ENCODE measurements around the gene IARS2. TPM values are rescaled to one million over a fixed set of nuclear protein-coding genes. Genes with fewer than 3 reads are reported as not detected.

IARS2 gene
- polyA plus RNA-seq, 1 donor from 2014 or later: 59.2 TPM

DNA sequence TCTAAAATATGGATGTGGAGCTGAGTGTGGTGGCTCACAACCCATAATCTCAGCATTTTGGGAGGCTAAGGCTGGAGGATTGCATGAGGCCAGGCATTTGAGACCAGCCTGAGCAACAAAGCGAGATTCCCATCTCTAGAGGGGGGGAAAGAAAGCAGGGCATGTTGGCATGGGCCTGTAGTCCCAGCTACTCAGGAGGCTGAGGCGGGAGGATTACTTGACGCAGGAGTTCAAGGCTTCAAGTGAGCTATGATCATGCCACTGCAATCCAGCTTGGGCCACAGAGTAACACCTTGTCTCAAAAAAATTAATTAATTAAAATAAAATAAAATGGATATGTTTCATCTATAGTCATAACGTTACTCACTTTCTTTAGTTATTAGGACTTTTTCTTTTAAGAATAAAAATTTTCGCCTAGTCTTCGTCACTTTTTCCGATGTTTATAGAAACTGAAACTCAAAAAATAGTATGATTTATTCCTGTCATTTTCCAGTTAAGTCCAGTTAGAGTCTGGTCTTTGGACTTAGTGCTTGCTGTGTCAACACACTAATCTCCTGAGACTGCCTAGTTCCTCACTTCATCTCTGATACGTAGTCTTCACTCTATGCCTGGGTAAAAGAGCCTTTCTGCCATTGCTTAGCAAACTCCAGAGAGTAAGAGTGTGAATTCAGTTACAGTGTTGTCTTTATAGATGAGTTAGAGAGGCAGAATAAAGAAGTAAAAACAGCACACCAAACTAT, 28.0 kb downstream of the IARS2 start:
- Histone ChIP-seq H3K9ac (ENCODE audit: low read length) (no peak overlapping the region), H4K20me1 (ENCODE audit: insufficient read depth) (no peaks in the 10 kb centered on the region), H2AFZ (ENCODE audit: low read depth, low read length) (no peak overlapping the region), H3K79me2 (replicated peaks; ENCODE audit: insufficient read depth, low read length) (no peaks in the 10 kb centered on the region), H3K36me3 (ENCODE audit: insufficient read depth, low read length) (no peaks in the 10 kb centered on the region), H3K4me3 (ENCODE audit: low read length) (no peak overlapping the region), H3F3A (ENCODE audit: insufficient read depth, low read length, poor library complexity, severe bottlenecking) (no peaks in the 10 kb centered on the region), H3K27ac (ENCODE audit: low read length) (no peak overlapping the region), H3K4me2 (ENCODE audit: low read length) (no peak overlapping the region), H3K27me3 (ENCODE audit: insufficient read depth, low read depth, low read length) (no peaks in the 10 kb centered on the region), H3K9me2 (ENCODE audit: insufficient read depth, low read length) (no peaks in the 10 kb centered on the region), H3K9me3 (ENCODE audit: low read length) (no peaks in the 10 kb centered on the region)
- TF ChIP-seq, protein P1, sequence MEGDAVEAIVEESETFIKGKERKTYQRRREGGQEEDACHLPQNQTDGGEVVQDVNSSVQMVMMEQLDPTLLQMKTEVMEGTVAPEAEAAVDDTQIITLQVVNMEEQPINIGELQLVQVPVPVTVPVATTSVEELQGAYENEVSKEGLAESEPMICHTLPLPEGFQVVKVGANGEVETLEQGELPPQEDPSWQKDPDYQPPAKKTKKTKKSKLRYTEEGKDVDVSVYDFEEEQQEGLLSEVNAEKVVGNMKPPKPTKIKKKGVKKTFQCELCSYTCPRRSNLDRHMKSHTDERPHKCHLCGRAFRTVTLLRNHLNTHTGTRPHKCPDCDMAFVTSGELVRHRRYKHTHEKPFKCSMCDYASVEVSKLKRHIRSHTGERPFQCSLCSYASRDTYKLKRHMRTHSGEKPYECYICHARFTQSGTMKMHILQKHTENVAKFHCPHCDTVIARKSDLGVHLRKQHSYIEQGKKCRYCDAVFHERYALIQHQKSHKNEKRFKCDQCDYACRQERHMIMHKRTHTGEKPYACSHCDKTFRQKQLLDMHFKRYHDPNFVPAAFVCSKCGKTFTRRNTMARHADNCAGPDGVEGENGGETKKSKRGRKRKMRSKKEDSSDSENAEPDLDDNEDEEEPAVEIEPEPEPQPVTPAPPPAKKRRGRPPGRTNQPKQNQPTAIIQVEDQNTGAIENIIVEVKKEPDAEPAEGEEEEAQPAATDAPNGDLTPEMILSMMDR (IDR thresholded peaks at IDR 0.05; ENCODE audit: poor library complexity, severe bottlenecking): no peak
- TF ChIP-seq SMC3 (conservative IDR thresholded peaks at IDR 0.05; ENCODE audit: poor library complexity): no peak
- no peak for TF ChIP-seq TAF1 (IDR thresholded peaks at IDR 0.05; ENCODE audit: low read depth)
- TF ChIP-seq MXI1 (conservative IDR thresholded peaks at IDR 0.05; ENCODE audit: poor library complexity, severe bottlenecking): no peak
- no peak for TF ChIP-seq POLR2AphosphoS5 (IDR thresholded peaks at IDR 0.05)
- TF ChIP-seq EP300 (conservative IDR thresholded peaks at IDR 0.05; ENCODE audit: poor library complexity, severe bottlenecking): no peak
- no peak for TF ChIP-seq RAD21 (conservative IDR thresholded peaks at IDR 0.05)
- TF ChIP-seq EZH2 (IDR thresholded peaks at IDR 0.05; ENCODE audit: borderline replicate concordance, insufficient read depth, low read length, poor library complexity, severe bottlenecking): no peak
- TF ChIP-seq, protein P2, sequence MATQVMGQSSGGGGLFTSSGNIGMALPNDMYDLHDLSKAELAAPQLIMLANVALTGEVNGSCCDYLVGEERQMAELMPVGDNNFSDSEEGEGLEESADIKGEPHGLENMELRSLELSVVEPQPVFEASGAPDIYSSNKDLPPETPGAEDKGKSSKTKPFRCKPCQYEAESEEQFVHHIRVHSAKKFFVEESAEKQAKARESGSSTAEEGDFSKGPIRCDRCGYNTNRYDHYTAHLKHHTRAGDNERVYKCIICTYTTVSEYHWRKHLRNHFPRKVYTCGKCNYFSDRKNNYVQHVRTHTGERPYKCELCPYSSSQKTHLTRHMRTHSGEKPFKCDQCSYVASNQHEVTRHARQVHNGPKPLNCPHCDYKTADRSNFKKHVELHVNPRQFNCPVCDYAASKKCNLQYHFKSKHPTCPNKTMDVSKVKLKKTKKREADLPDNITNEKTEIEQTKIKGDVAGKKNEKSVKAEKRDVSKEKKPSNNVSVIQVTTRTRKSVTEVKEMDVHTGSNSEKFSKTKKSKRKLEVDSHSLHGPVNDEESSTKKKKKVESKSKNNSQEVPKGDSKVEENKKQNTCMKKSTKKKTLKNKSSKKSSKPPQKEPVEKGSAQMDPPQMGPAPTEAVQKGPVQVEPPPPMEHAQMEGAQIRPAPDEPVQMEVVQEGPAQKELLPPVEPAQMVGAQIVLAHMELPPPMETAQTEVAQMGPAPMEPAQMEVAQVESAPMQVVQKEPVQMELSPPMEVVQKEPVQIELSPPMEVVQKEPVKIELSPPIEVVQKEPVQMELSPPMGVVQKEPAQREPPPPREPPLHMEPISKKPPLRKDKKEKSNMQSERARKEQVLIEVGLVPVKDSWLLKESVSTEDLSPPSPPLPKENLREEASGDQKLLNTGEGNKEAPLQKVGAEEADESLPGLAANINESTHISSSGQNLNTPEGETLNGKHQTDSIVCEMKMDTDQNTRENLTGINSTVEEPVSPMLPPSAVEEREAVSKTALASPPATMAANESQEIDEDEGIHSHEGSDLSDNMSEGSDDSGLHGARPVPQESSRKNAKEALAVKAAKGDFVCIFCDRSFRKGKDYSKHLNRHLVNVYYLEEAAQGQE (IDR thresholded peaks at IDR 0.05; ENCODE audit: borderline replicate concordance): no peak

DNA sequence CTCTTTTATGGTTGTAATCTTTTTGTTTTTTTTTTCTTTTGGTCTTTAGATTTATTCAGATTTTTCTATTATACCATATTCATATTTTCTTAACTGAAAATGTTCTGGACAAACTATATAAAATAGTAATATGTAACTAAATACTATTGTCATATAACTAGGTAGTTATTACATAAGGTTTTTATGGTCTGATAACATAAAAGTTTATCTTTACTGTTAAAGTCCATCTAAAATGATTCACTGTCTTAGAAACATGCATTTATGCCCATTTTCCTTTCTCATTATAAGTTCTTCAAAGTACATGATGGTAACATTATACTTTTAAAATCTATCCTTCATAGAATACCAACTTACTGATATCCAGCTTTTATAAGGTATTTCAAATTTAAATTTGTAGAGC, 29.1 kb downstream of the IARS2 start:
- Histone ChIP-seq H3K9me3 (ENCODE audit: low read length) (no peaks in the 10 kb centered on the region), H3K9ac (ENCODE audit: low read length) (no peak overlapping the region), H3K4me3 (ENCODE audit: low read length) (no peak overlapping the region), H3K27ac (ENCODE audit: low read length) (no peak overlapping the region), H4K20me1 (ENCODE audit: insufficient read depth) (no peaks in the 10 kb centered on the region), H3K9me2 (ENCODE audit: insufficient read depth, low read length) (no peaks in the 10 kb centered on the region), H3F3A (ENCODE audit: insufficient read depth, low read length, poor library complexity, severe bottlenecking) (no peaks in the 10 kb centered on the region), H3K36me3 (ENCODE audit: insufficient read depth, low read length) (peaks cover 4% of the 10 kb centered on the region), H3K79me2 (replicated peaks; ENCODE audit: insufficient read depth, low read length) (no peaks in the 10 kb centered on the region), H3K4me2 (ENCODE audit: low read length) (no peak overlapping the region), H3K27me3 (ENCODE audit: insufficient read depth, low read depth, low read length) (no peaks in the 10 kb centered on the region), H2AFZ (ENCODE audit: low read depth, low read length) (no peak overlapping the region)
- TF ChIP-seq, protein P2 (IDR thresholded peaks at IDR 0.05; ENCODE audit: borderline replicate concordance): no peak
- TF ChIP-seq SMC3 (conservative IDR thresholded peaks at IDR 0.05; ENCODE audit: poor library complexity) (no peak), RAD21 (conservative IDR thresholded peaks at IDR 0.05) (no peak), MXI1 (conservative IDR thresholded peaks at IDR 0.05; ENCODE audit: poor library complexity, severe bottlenecking) (no peak), TAF1 (IDR thresholded peaks at IDR 0.05; ENCODE audit: low read depth) (no peak), EP300 (conservative IDR thresholded peaks at IDR 0.05; ENCODE audit: poor library complexity, severe bottlenecking) (no peak), EZH2 (IDR thresholded peaks at IDR 0.05; ENCODE audit: borderline replicate concordance, insufficient read depth, low read length, poor library complexity, severe bottlenecking) (no peak), POLR2AphosphoS5 (IDR thresholded peaks at IDR 0.05) (no peak)
- TF ChIP-seq, protein P1 (IDR thresholded peaks at IDR 0.05; ENCODE audit: poor library complexity, severe bottlenecking): no peak
